ENCODE results near the gene CFAP77. TPM values are rescaled to one million over a fixed set of nuclear protein-coding genes. Genes with fewer than 3 reads are reported as not detected.

CFAP77 gene
- total RNA-seq, 2 experiments from 2014 or later: not detected

DNA sequence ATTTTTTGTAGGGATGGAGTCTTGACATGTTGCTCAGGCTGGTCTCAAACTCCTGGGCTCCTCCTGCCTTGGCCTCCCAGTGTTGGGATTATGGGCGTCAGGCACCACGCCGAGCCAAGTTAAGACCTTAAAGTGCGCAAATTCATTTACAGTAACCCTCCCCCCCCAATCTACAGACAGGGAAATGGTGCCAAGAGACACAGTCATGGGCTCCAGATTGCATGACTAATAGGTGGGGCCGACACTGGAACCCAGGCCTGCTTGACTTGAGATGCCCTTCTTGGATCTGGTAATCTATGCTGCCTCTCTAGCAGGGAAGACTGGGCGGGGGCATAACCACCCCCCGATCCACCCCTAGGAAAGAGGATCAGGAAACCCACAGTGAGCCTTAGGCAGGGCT, 22.9 kb upstream of the CFAP77 start:
- peaks cover 97% of the 10 kb centered on the region for H3K36me3 Mint-ChIP-seq (ENCODE audit: low read depth)
- H3K27ac Mint-ChIP-seq: no peak overlapping the region
- Histone ChIP-seq H3K27ac (ENCODE audit: low read depth in 1 of 2, low read length in 2 of 2) (no peak overlapping the region), H3K4me3 (ENCODE audit: low read length) (no peak overlapping the region), H3K4me1 (ENCODE audit: insufficient read depth, low read length) (peaks cover 6% of the 10 kb centered on the region), H3K27me3 (ENCODE audit: control insufficient read depth in 1 of 2, insufficient read depth in 2 of 2, low read length in 2 of 2) (no peaks in the 10 kb centered on the region), H3K9me3 (ENCODE audit: control insufficient read depth in 1 of 2, insufficient read depth in 1 of 2, low read length in 2 of 2) (no peaks in the 10 kb centered on the region), H3K36me3 (ENCODE audit: insufficient read depth, low read length) (peaks cover 82% of the 10 kb centered on the region)
- DNase-seq (no peak), ATAC-seq (ENCODE audit: poor library complexity) (no peak)
- TF ChIP-seq, protein P1, sequence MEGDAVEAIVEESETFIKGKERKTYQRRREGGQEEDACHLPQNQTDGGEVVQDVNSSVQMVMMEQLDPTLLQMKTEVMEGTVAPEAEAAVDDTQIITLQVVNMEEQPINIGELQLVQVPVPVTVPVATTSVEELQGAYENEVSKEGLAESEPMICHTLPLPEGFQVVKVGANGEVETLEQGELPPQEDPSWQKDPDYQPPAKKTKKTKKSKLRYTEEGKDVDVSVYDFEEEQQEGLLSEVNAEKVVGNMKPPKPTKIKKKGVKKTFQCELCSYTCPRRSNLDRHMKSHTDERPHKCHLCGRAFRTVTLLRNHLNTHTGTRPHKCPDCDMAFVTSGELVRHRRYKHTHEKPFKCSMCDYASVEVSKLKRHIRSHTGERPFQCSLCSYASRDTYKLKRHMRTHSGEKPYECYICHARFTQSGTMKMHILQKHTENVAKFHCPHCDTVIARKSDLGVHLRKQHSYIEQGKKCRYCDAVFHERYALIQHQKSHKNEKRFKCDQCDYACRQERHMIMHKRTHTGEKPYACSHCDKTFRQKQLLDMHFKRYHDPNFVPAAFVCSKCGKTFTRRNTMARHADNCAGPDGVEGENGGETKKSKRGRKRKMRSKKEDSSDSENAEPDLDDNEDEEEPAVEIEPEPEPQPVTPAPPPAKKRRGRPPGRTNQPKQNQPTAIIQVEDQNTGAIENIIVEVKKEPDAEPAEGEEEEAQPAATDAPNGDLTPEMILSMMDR (IDR thresholded peaks at IDR 0.05): no peak
- intact Hi-C loops (cut with DNase I, micrococcal nuclease): no loop called here
- CTCF ChIA-PET: no interaction called here
- H3K4me3 Mint-ChIP-seq: no peak overlapping the region
- H3K9me3 Mint-ChIP-seq: no peaks in the 10 kb centered on the region
- H3K4me1 Mint-ChIP-seq (ENCODE audit: low read depth): peaks cover 15% of the 10 kb centered on the region
- POLR2A ChIA-PET: no interaction called here
- no peaks in the 10 kb centered on the region for H3K27me3 Mint-ChIP-seq

DNA sequence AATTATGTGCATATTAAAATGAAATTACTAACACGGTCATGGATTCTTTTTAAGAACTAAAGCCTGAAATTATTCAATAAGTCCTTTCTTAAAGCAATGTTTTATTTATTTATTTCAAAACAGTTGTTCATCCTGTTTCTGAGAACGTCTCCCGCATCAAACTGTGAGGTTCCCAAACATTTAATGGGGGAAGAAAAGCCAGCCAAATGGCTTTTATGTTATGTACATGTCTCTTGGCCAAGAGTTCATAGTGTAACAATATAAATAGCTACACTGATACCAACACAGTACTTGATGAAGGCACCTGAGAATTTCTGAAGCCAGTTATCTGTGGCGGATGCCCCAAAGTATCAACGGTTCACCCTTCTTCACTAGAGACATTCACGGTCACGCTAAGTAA, 19.0 kb upstream of the CFAP77 start:
- H3K27me3 Mint-ChIP-seq: no peaks in the 10 kb centered on the region
- TF ChIP-seq, protein P1 (IDR thresholded peaks at IDR 0.05): no peak
- Histone ChIP-seq H3K36me3 (ENCODE audit: insufficient read depth, low read length) (peaks cover 93% of the 10 kb centered on the region), H3K27ac (ENCODE audit: low read depth in 1 of 2, low read length in 2 of 2) (no peak overlapping the region), H3K4me1 (ENCODE audit: insufficient read depth, low read length) (no peaks in the 10 kb centered on the region), H3K4me3 (ENCODE audit: low read length) (no peak overlapping the region), H3K27me3 (ENCODE audit: control insufficient read depth in 1 of 2, insufficient read depth in 2 of 2, low read length in 2 of 2) (no peaks in the 10 kb centered on the region), H3K9me3 (ENCODE audit: control insufficient read depth in 1 of 2, insufficient read depth in 1 of 2, low read length in 2 of 2) (no peaks in the 10 kb centered on the region)
- H3K36me3 Mint-ChIP-seq (ENCODE audit: low read depth): peaks cover 91% of the 10 kb centered on the region
- no peaks in the 10 kb centered on the region for H3K9me3 Mint-ChIP-seq
- H3K4me3 Mint-ChIP-seq: no peak overlapping the region
- POLR2A ChIA-PET: interaction anchor here (0.7 kb wide), 1 partner anchor 36 kb away, joined by 3 read pairs; no protein-coding TSS in a partner anchor
- intact Hi-C loops (cut with DNase I, micrococcal nuclease): no loop called here
- no peaks in the 10 kb centered on the region for H3K4me1 Mint-ChIP-seq (ENCODE audit: low read depth)
- no peak overlapping the region for H3K27ac Mint-ChIP-seq
- ATAC-seq (ENCODE audit: poor library complexity) (no peak), DNase-seq (no peak)
- CTCF ChIA-PET: no interaction called here

DNA sequence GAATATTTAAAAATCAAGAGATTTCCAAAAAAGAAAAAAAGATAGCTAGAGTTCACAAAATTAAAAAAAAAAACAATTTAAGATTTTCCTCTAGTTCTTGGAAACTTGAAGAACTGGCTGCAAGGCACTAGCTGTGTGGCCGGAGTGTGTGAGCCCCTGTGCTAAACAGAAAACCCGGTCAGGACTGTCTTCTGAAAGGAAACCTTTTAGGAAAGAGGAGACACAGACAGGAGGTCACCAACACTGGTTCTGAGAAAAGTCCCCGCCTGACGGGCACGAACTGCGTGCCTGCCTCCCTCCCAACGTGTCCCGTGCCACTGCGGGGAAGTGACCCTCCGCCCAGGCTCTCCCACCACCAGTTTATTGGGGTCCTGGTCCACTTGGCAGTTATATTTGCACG, 18.6 kb upstream of the CFAP77 start:
- intact Hi-C loops (cut with DNase I, micrococcal nuclease): no loop called here
- Histone ChIP-seq H3K27ac (ENCODE audit: low read depth in 1 of 2, low read length in 2 of 2) (no peak overlapping the region), H3K27me3 (ENCODE audit: control insufficient read depth in 1 of 2, insufficient read depth in 2 of 2, low read length in 2 of 2) (no peaks in the 10 kb centered on the region), H3K4me1 (ENCODE audit: insufficient read depth, low read length) (no peaks in the 10 kb centered on the region), H3K36me3 (ENCODE audit: insufficient read depth, low read length) (peaks cover 93% of the 10 kb centered on the region), H3K9me3 (ENCODE audit: control insufficient read depth in 1 of 2, insufficient read depth in 1 of 2, low read length in 2 of 2) (no peaks in the 10 kb centered on the region), H3K4me3 (ENCODE audit: low read length) (no peak overlapping the region)
- POLR2A ChIA-PET: no interaction called here
- peaks cover 91% of the 10 kb centered on the region for H3K36me3 Mint-ChIP-seq (ENCODE audit: low read depth)
- no peaks in the 10 kb centered on the region for H3K9me3 Mint-ChIP-seq
- ATAC-seq (ENCODE audit: poor library complexity): no peak
- H3K4me3 Mint-ChIP-seq: no peak overlapping the region
- H3K27ac Mint-ChIP-seq: no peak overlapping the region
- DNase-seq: no peak
- TF ChIP-seq, protein P1 (IDR thresholded peaks at IDR 0.05): no peak
- H3K27me3 Mint-ChIP-seq: no peaks in the 10 kb centered on the region
- CTCF ChIA-PET: no interaction called here
- no peaks in the 10 kb centered on the region for H3K4me1 Mint-ChIP-seq (ENCODE audit: low read depth)
